ENCODE results near the gene CTNNA1. TPM values are rescaled to one million over a fixed set of nuclear protein-coding genes. Genes with fewer than 3 reads are reported as not detected.

Gene CTNNA1
- total and polyA plus RNA-seq, 8 donors, result 53.9 to 193 (median 108) TPM

DNA sequence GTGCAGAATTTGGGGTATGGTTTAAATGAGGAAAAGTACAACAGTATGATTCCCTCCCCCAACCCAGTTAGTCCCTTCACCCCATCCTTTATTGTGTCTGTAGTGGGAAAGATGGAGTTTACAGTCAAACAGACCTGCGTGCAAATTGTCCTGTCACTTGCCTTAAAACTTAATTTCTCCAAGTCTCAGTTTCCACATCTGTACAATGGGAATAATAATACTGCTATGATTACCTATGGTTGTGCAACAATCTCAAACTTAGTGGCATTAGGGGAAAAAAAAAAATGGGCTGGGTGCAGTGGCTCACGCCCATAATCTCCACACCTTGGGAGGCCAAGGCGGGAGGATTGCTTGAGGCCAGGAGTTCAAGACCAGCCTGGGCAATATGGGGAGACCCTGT is 35.8 kb upstream of the CTNNA1 start:
- 94 to 98% methylated on average over 3 of the region's 3 CpGs for WGBS, 2 donors
- H3K27me3 ChIP-seq, result no peaks in the 10 kb centered on the region

DNA sequence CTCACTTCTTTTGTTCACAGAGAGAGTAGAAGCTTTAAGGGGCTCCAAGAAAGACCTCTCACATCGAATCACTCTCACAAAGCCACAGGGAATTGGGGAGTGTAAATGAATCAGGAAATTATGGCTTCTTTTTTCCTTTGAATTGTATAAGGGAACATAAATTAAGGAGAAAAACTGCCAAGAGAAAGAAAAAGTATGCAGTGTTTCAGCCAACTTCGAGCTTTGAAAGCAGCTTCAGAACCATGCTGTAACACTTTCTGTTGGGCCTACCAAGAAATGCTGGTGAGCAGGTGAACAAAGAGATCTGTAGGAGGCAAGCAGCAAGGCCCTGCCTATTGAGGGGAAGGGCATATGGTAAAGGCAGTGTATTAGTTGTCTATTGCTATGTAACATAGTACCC is 33.4 kb upstream of the CTNNA1 start:
- Histone ChIP-seq H3K27me3 (no peaks in the 10 kb centered on the region), H3K9me3 (no peaks in the 10 kb centered on the region), H3K27ac (no peak overlapping the region), H3K36me3 (no peaks in the 10 kb centered on the region), H3K4me1 (peaks cover 0 to 2% (median 0%) of the 10 kb centered on the region in 3 donors), H3K4me3 (no peak overlapping the region)
- FAIRE-seq, result no peak
- 86 to 87% methylated on average over 2 of the region's 2 CpGs for WGBS, 2 donors
- TF ChIP-seq CTCF (IDR thresholded peaks at IDR 0.05), result no peak
- DNase-seq, result no peak
- intact Hi-C loops (cut with DNase I), result no loop called here
- no peak for ATAC-seq

More for the DNA sequence above, 35.8 kb upstream of the CTNNA1 start:
- H3K4me1 ChIP-seq, result no peaks in the 10 kb centered on the region
- FAIRE-seq (no peak), DNase-seq (no peak), ATAC-seq (no peak)
- no peaks in the 10 kb centered on the region for H3K9me3 ChIP-seq
- no peak overlapping the region for H3K27ac ChIP-seq
- no peaks in the 10 kb centered on the region for H3K36me3 ChIP-seq
- no peak overlapping the region for H3K4me3 ChIP-seq
- no peak for TF ChIP-seq CTCF (IDR thresholded peaks at IDR 0.05)
- intact Hi-C loops (cut with DNase I), result no loop called here

GRCh38 chr5:138720840-138721239 is 32.4 kb upstream of the CTNNA1 start:
- Histone ChIP-seq H3K9me3 (no peaks in the 10 kb centered on the region), H3K4me3 (no peak overlapping the region), H3K4me1 (peaks cover 0 to 5% (median 0%) of the 10 kb centered on the region in 3 donors), H3K27me3 (no peaks in the 10 kb centered on the region), H3K27ac (no peak overlapping the region), H3K36me3 (no peaks in the 10 kb centered on the region)
- WGBS, 2 donors, result 96 to 98% methylated on average over 2 of the region's 2 CpGs
- no peak for DNase-seq
- intact Hi-C loops (cut with DNase I), result no loop called here
- FAIRE-seq, result no peak
- no peak for ATAC-seq
- TF ChIP-seq CTCF (IDR thresholded peaks at IDR 0.05), result no peak

GRCh38 chr5:138721979-138722378 is 31.2 kb upstream of the CTNNA1 start:
- Histone ChIP-seq H3K36me3 (no peaks in the 10 kb centered on the region), H3K9me3 (no peaks in the 10 kb centered on the region)
- no peak for ATAC-seq

More at GRCh38 chr5:138721979-138722378, 31.2 kb upstream of the CTNNA1 start:
- peaks cover 0 to 5% (median 0%) of the 10 kb centered on the region in 3 donors for H3K4me1 ChIP-seq
- H3K4me3 ChIP-seq, result no peak overlapping the region
- WGBS, 2 donors, result 89% methylated on average over 5 of the region's 5 CpGs
- intact Hi-C loops (cut with DNase I), result no loop called here
- FAIRE-seq (no peak), DNase-seq (no peak)
- no peak for TF ChIP-seq CTCF (IDR thresholded peaks at IDR 0.05)
- H3K27ac ChIP-seq, result no peak overlapping the region
- H3K27me3 ChIP-seq, result no peaks in the 10 kb centered on the region

All from pancreas (tissue), 10 donors.